ENCODE data around the gene HNRNPF. TPM values are rescaled to one million over a fixed set of nuclear protein-coding genes. Genes with fewer than 3 reads are reported as not detected.

HNRNPF gene
- total RNA-seq, 2 experiments from 2014 or later = 280 to 340 TPM

DNA sequence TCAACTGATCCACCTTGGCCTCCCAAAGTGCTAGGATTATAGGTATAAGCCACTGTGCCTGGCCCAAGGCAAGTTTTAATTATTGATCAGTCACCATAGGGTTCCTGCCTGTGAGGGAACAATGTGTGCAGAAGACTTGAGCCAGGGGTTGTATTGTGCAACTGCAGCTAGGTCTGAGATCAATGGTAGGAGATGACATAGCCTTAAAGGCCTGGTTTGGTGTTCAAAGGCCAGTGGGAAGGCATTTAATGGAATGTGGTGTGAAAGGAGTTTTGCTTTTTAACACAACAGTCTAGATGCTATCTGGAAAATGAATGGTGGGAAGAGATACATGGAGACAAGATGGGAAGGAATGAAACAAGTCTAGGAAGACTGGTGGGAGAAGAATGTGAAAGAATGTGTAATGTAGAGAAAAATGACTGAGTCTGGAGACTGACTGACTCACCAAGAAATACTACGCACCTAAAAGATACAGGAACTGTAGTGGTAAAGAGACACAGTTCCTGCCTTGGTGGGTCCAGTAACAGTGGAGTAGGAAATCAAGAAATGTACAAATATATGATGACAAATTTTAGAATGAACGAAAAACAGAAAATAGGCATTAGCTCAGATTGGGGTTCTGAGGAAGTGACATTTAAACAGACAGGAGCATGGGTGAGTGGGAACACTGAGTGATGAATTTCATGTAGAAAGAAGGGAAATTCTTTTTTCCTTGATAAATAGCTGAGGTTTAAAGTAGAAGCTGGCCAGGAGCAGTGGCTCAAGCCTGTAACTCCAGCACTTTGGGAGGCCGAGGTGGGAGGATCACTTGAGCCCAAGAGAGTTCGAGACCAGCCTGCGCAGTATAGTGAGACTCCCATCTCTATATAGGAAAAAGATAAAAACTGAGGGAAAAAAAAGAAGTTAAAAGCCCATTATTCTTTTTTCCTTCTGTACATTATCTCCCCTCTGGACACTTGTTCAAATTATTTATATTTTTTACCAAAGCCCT is 9.4 kb downstream of the HNRNPF start:
- Histone ChIP-seq H3K36me3 (ENCODE audit: insufficient read depth, low read length) (peaks cover 90% of the 10 kb centered on the region), H3K4me3 (ENCODE audit: low read depth, low read length, poor library complexity, severe bottlenecking) (peak overlapping the region; percentile 92), H3K4me1 (ENCODE audit: insufficient read depth, low read length, poor library complexity, severe bottlenecking) (peaks cover 72% of the 10 kb centered on the region), H3K9me2 (ENCODE audit: insufficient read depth, low read length) (no peaks in the 10 kb centered on the region), H3K4me2 (ENCODE audit: low read length) (peak overlapping the region; percentile 91), H3K79me2 (ENCODE audit: insufficient read depth, low read depth, low read length) (peaks cover 98% of the 10 kb centered on the region), H3K27ac (ENCODE audit: low read depth, low read length, poor library complexity, severe bottlenecking) (peak overlapping the region; percentile 82), H2AFZ (ENCODE audit: low read length) (no peak overlapping the region), H3K9me3 (ENCODE audit: low read length) (no peaks in the 10 kb centered on the region), H4K20me1 (ENCODE audit: insufficient read depth, low read length) (peaks cover 62% of the 10 kb centered on the region)
- no peak for TF ChIP-seq EZH2phosphoT487 (IDR thresholded peaks at IDR 0.05; ENCODE audit: borderline replicate concordance, low read depth, low read length)
- TF ChIP-seq, protein P1, sequence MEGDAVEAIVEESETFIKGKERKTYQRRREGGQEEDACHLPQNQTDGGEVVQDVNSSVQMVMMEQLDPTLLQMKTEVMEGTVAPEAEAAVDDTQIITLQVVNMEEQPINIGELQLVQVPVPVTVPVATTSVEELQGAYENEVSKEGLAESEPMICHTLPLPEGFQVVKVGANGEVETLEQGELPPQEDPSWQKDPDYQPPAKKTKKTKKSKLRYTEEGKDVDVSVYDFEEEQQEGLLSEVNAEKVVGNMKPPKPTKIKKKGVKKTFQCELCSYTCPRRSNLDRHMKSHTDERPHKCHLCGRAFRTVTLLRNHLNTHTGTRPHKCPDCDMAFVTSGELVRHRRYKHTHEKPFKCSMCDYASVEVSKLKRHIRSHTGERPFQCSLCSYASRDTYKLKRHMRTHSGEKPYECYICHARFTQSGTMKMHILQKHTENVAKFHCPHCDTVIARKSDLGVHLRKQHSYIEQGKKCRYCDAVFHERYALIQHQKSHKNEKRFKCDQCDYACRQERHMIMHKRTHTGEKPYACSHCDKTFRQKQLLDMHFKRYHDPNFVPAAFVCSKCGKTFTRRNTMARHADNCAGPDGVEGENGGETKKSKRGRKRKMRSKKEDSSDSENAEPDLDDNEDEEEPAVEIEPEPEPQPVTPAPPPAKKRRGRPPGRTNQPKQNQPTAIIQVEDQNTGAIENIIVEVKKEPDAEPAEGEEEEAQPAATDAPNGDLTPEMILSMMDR (conservative IDR thresholded peaks at IDR 0.05; ENCODE audit: low read length) = no peak
- intact Hi-C loops (cut with micrococcal nuclease; ENCODE audit: unreplicated experiment) = no loop called here
- ChIA-PET POLR2A (interaction anchor here (0.7 to 2.5 kb wide), 7 partner anchors 10 to 196 kb away, joined by 3 to 7 read pairs (median 4); partner anchors contain the start of gene HNRNPF), CTCF (ENCODE audit: unreplicated experiment) (interaction anchor here (0.9 to 1.5 kb wide), 2 partner anchors 14 to 53 kb away, joined by 4 to 5 read pairs; no protein-coding TSS in a partner anchor)
- no TSS peak for BruUV-seq (replicated peaks)
- DNase-seq (ENCODE audit: low spot score) = no peak

DNA sequence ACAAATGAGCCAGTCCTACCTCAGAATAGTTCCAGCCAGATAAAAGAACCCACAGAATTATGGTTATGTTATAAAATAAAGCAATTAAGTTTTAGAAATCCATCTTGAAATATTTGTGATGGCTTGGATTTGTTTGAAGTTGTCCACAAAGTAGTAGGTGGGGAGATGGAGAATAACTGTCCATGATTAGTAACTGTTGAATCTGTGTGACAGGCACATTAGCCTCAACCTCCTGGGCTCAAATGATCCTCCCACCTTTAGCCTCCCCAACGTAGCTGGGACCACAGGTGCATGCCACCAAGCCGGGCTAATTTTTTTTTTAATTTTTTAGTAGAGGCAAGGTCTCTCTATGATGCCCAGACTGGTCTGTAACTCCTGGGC is 10.1 kb downstream of the HNRNPF start:
- Histone ChIP-seq H3K79me2 (ENCODE audit: insufficient read depth, low read depth, low read length) (peaks cover 98% of the 10 kb centered on the region), H2AFZ (ENCODE audit: low read length) (no peak overlapping the region), H3K9me2 (ENCODE audit: insufficient read depth, low read length) (no peaks in the 10 kb centered on the region), H3K36me3 (ENCODE audit: insufficient read depth, low read length) (peaks cover 90% of the 10 kb centered on the region), H3K27ac (ENCODE audit: low read depth, low read length, poor library complexity, severe bottlenecking) (peak overlapping the region; percentile 82), H3K9me3 (ENCODE audit: low read length) (no peaks in the 10 kb centered on the region), H3K4me3 (ENCODE audit: low read depth, low read length, poor library complexity, severe bottlenecking) (peak overlapping the region; percentile 92), H3K4me2 (ENCODE audit: low read length) (peak overlapping the region; percentile 91), H3K4me1 (ENCODE audit: insufficient read depth, low read length, poor library complexity, severe bottlenecking) (peaks cover 72% of the 10 kb centered on the region), H4K20me1 (ENCODE audit: insufficient read depth, low read length) (peaks cover 63% of the 10 kb centered on the region)
- TF ChIP-seq EZH2phosphoT487 (IDR thresholded peaks at IDR 0.05; ENCODE audit: borderline replicate concordance, low read depth, low read length) = no peak
- TF ChIP-seq, protein P1 (conservative IDR thresholded peaks at IDR 0.05; ENCODE audit: low read length) = no peak
- ChIA-PET POLR2A (interaction anchor here (1.2 to 2.5 kb wide), 3 partner anchors 22 to 258 kb away, joined by 4 to 7 read pairs (median 5); no protein-coding TSS in a partner anchor), CTCF (ENCODE audit: unreplicated experiment) (interaction anchor here (1.5 kb wide), 1 partner anchor 15 kb away, joined by 5 read pairs; no protein-coding TSS in a partner anchor)
- intact Hi-C loops (cut with micrococcal nuclease; ENCODE audit: unreplicated experiment) = no loop called here
- no TSS peak for BruUV-seq (replicated peaks)
- DNase-seq (ENCODE audit: low spot score) = no peak
